ENCODE measurements around the gene MRPL55. TPM values are rescaled to one million over a fixed set of nuclear protein-coding genes. Genes with fewer than 3 reads are reported as not detected.
A peak's percentile ranks its signal among the peaks of the same experiment; 100 is the strongest.

Gene MRPL55
- total RNA-seq, 1 donor from 2014 or later, result 130 TPM

- DNase-seq (ENCODE audit: low read depth), result no peak
- H3K4me3 ChIP-seq (ENCODE audit: low read depth, low read length), result no peak overlapping the region
- peak; percentile 16 for TF ChIP-seq CTCF (conservative IDR thresholded peaks at IDR 0.05; ENCODE audit: low read depth, low read length)
These were observed 18.5 kb downstream of the MRPL55 start for GRCh38 chr1:228090613-228091081.

DNA sequence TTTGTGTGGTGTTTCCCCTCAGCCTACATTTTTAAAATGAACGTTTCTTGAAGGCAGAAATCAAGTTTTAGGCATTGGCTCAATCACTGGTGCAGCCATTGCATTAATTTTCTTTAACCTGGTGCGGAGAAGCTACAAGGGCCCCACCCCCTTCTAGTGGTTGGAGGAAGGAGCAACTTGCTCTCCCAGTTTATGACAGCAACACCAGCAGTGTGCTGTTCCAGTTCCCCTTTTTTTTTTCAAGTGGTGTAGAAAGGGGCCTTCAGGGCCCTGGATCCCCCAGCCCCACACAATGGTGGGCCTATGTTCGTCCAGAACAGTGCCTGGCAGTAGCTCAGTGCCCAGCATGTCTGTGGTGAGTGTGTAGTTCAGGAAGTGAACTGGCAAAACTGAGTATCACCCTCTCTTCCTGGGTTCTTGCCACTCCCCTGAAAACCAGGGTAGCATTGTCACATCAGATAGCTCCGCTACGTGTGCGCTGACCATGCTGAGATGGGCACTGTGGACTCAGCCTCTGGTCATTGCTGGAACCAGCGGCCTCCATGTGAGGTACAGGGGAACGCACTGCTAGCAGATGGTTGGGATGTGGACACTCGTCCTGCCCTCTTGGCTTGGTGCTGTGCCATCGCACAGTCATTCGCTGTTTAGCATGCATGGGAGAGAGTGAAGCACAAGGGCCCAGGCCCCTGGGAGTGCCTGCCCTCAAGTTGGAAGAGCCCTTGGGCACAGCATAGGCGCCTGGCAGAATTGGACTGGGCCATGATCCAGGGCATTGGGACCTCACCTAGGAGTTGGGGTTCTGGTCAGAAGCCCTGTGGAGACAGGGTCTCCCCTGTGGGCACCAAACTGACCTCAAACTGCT, 19.3 kb downstream of the MRPL55 start:
- DNase-seq (ENCODE audit: low read depth), result no peak
- no peak overlapping the region for H3K4me3 ChIP-seq (ENCODE audit: low read depth, low read length)
- no peak for TF ChIP-seq CTCF (conservative IDR thresholded peaks at IDR 0.05; ENCODE audit: low read depth, low read length)

GRCh38 chr1:228088586-228089498, 20.3 kb downstream of the MRPL55 start:
- no peak overlapping the region for H3K4me3 ChIP-seq (ENCODE audit: low read depth, low read length)
- no peak for DNase-seq (ENCODE audit: low read depth)
- no peak for TF ChIP-seq CTCF (conservative IDR thresholded peaks at IDR 0.05; ENCODE audit: low read depth, low read length)

DNA sequence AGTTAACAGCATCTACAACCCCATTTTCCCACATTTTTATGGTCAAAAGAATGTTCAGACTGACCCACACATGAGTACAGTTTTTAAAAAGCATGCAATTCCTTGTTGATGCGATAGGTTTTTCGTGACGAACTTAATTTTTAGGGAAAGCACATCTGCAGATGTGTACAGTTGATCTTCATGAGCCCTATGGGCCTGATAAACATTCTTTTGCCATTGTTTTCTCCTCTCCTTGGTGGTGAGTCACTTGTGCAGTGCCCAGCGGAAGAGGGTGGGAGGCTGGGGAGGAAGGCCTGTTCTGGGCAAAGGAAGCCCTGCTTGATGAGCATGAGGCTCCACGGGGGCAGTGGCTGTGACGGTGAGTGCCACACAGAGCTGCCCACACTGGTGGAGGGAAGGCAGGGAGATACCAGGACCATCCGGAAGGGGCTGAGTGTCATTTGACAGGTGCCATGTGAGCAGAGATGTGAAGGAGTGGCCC, 21.3 kb downstream of the MRPL55 start:
- no peak for TF ChIP-seq CTCF (conservative IDR thresholded peaks at IDR 0.05; ENCODE audit: low read depth, low read length)
- H3K4me3 ChIP-seq (ENCODE audit: low read depth, low read length), result peak overlapping the region; percentile 20
- no peak for DNase-seq (ENCODE audit: low read depth)

GRCh38 chr1:228085287-228085951, 23.7 kb downstream of the MRPL55 start:
- peak overlapping the region; percentile 98 for H3K4me3 ChIP-seq (ENCODE audit: low read depth, low read length)
- no peak for DNase-seq (ENCODE audit: low read depth)
- TF ChIP-seq CTCF (conservative IDR thresholded peaks at IDR 0.05; ENCODE audit: low read depth, low read length), result no peak

- TF ChIP-seq CTCF (conservative IDR thresholded peaks at IDR 0.05; ENCODE audit: low read depth, low read length), result no peak
- peak overlapping the region; percentile 98 for H3K4me3 ChIP-seq (ENCODE audit: low read depth, low read length)
- no peak for DNase-seq (ENCODE audit: low read depth)
These were observed 24.3 kb downstream of the MRPL55 start for GRCh38 chr1:228084797-228085196.
